Lung microvascular endothelial cell (primary cell): Measurements from ENCODE around the gene YPEL1. TPM values are rescaled to one million over a fixed set of nuclear protein-coding genes. Genes with fewer than 3 reads are reported as not detected.
"Not testable (repeated sequence)": the region's sequence is repeated elsewhere in the genome, so short reads cannot be mapped to it uniquely, and the experiment has no call there.

Experiments
- DNase-seq, 2 donors: peaks; one replicate each; pipeline versions ENCODE4 v3.0.0 to v3.0.0-alpha.2; 2010; ENCODE audit warnings: low read depth in 2 of 2
- total RNA-seq: library from RNA; depleted of rRNA; stranded (reverse); fragments of >200 nt; gene quantifications from 2 replicates; pipeline ENCODE4 v1.2.1, GENCODE V29; 2014

YPEL1 gene
- total RNA-seq, 1 donor from 2014 or later: 5.2 TPM

- no peak for DNase-seq
Measured at GRCh38 chr22:21684492-21685163, 51.0 kb downstream of the YPEL1 start.

DNA sequence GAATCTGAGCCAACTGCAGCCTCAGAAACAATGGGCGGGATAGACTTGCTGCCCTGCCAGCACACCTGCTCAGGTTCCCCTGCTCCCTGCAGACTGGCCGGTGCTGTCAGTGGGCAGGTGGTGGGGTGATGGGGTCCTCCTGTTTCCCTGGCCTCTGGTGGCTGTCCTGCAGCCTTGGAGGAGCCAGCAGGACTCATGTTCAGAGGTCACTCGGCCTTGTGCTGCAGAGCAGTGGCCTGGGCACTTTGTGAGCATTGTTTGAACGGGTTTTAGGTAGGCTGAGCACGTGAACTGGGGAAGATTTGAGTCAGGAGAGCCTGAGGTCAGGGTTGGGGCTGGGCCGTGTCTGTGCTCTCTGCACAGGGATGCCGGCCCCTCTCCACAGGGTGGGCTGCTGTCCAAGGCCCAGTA, 52.2 kb downstream of the YPEL1 start:
- DNase-seq: no peak

- no peak for DNase-seq
Measured at GRCh38 chr22:21682385-21683175, 53.0 kb downstream of the YPEL1 start.

DNA sequence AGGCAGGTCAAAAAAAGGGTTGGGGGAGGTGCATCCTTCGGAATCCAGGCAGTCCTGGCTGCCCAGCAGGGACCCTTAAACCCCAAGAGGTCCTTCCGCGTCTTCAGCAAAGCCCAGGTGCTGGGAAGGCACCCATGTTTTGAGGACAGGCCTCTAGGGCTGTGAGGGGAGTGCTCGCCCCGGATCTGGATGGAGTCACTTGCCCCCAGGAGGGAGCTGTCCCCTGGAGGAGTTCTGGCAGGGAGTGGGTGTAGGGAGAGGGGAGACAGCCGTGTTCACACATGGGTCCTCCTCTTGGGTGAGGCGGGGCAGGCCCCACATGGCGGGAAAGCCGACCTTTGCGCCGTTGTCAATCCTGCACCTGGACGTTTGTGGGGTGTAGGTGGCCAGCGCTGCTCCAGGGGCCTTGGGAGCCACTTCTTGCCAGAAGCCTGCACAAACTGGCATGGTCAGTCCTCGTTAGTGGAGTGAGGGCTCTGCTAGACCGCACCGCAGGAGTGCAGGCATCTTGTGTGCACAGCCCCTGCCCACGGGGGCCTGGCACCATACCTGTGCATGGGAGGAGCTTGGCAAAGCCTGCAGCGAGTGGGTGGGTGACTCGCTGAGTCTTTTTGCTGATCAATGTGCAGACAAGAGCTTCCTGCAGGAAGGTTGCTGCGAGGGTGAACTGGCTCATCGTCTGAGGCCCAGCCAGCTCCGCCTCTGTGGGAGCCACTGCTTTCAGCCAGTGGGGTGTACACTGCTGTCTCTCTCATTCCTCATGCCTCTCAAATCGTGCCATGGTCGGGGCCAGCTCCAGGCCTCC, 53.8 kb downstream of the YPEL1 start:
- no peak for DNase-seq

DNA sequence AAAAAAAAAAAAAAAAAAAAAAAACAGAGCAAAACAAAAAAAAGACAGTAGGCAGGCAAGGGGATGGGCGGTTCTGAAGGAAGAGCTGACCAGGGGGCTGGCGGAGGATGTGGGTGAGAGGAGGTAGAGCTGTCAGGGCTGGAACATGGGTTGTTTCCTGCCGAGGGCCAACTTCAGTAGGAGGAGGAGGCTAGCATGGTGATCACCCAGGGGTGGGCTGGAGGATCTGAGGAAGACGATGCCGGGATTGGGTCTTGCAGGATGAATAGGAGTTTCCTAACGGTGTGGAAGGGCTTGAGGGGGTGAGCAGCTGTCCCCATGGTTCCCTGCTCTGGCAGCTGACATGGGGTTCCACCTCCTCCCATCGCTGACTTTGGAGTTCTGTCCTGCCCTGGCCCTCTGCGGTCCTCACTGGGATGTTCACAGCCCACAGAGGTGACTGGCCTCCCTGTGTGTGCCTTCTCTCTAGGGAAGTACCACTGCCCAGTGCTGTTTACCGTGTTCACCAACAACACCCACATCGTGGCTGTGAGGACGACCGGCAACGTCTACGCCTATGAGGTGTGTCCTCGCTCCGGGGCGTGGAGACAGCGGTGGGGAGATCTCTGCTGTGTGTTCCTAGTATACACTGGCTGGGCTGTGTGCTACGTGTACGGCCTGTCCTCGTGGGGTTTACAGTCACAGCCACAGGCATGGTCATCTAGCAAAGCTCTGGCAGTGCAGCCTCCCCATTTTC, 54.6 kb downstream of the YPEL1 start:
- no peak for DNase-seq

GRCh38 chr22:21679383-21679782, 56.2 kb downstream of the YPEL1 start:
- DNase-seq: no peak

GRCh38 chr22:21678842-21679241, 56.8 kb downstream of the YPEL1 start:
- not testable (repeated sequence) for DNase-seq

DNA sequence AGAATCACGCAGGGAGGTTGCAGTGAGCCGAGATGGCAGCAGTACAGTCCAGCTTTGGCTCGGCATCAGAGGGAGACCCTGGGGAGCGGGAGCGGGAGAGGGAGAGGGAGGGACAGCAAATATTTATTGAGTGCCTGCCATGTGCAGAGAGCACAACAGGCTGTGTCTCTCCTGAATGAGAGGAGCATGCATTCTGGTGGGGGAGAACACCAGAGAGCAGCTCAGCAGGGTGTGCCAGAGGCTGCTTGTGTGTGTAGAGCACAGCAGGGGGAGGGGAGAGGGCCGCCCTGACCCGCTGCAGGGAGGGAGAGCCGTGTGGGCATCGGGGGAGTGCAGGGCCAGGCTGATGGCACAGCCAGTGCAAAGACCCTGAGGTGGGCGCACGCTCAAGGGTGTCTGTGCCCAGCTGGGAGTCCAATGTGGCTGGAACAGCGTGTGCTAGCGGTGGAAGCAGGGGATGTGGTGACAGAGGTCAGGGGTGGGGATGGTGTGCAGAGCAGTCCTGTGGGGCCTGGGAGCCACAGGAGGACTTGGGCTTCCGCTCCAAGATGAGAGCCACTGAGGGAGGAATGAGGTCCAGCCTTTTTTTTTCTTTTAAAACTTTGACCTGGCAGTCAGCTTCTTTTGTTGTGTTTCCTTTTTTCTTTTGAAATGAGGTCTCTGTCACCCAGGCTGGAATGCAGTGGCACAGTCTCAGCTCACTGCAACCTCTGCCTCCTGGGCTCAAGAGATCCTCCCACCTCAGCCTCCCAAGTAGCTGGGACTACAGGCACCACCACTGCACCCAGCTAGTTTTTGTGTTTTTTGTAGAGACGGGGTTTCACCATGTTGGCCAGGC, 57.8 kb downstream of the YPEL1 start:
- DNase-seq: no peak

GRCh38 chr22:21674638-21675245, 60.9 kb downstream of the YPEL1 start:
- DNase-seq: no peak

GRCh38 chr22:21673534-21674321, 61.9 kb downstream of the YPEL1 start:
- no peak for DNase-seq

GRCh38 chr22:21672107-21672629, 63.4 kb downstream of the YPEL1 start:
- DNase-seq: no peak

DNA sequence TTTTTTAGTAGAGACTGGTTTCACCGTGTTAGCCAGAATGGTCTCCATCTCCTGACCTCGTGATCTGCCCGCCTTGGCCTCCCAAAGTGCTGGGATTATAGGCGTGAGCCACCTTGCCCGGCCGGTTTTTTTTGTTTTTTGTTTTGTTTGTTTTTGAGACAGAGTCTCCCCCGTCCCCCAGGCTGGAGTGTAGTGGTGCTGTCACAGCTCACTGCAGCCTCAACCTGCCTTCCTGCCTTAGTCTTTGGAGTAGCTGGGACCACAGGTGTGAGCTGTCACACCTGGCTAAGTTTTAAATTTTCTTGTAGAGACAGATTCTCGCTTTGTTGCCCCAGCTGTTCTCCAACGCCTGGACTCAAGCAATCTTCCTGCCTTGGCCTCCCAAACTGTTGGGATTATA, 66.6 kb downstream of the YPEL1 start:
- no peak for DNase-seq

GRCh38 chr22:21666786-21667185, 68.8 kb downstream of the YPEL1 start:
- DNase-seq: no peak

DNA sequence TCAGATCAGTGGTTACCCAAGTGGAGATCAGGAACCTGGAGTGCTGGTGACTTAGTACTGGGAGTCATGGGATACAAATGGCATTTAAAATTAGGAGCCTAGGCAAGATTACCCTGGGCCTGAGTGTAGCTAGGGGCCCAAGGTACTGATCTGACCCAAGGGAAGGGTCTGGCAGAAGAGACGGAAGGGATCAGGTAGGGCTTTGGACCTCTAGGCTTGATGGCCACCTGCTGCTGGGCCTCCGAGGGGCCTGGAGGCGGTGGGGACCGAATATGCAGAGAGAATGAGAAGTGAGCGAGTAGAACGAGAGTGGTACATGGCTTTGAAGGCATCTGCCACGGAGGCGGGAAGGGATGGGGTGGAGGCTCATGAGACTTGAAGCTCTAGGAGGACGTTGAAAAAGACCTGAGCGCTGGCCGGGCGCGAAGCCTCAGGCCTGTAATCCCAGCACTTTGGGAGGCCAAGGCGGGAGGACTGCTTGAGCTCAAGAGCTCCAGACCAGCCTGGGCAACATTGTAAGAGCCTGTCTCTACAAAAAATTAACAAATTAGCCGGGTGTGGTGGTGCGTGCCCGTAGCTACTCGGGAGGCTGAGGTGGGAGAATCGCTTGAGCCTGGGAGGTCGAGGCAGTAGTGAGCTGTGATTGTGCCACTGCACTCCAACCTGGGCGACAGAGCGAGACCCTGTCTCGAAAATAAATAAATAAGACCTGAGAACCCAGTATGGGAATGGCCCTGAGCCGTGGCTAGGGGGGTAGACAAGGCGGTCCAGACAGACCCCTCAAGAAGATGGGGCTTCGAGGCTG, 70.3 kb downstream of the YPEL1 start:
- no peak for DNase-seq

DNA sequence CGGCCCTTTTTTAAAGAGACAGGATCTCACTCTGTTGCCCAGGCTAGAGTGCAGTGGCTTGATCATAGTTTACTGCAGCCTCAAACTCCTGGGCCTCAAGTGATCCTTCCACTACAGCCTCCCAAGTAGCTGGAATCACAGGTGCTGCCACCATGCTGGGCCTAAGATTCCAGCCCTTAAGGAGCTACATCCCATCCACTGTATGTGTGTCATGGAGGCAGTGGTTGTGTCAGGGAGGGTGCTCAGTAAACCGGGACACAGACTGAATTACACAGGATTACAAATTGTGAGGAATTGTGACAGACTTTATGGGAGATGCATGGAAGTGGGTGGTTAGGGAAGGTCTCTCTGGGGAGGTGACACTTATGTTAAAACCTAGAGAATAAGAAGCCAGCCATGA, 71.9 kb downstream of the YPEL1 start:
- no peak for DNase-seq

- DNase-seq: no peak
Measured at GRCh38 chr22:21661991-21662390, 73.6 kb downstream of the YPEL1 start.

- DNase-seq: no peak
Measured at GRCh38 chr22:21660904-21661303, 74.7 kb downstream of the YPEL1 start.

- DNase-seq: no peak
Measured at GRCh38 chr22:21659864-21660525, 75.6 kb downstream of the YPEL1 start.
